Cardiac muscle cell (in vitro differentiated cells and primary cell): ENCODE results near the gene ETAA1. TPM values are rescaled to one million over a fixed set of nuclear protein-coding genes. Genes with fewer than 3 reads are reported as not detected.

Experiments used
- DNase-seq, 2 donors: peaks; one replicate each; pipeline versions ENCODE4 v3.0.0 to v3.0.0-alpha.2; 2010 to 2017; ENCODE audit warnings: low read depth in 1 of 2, low spot score in 1 of 2
- H3K27ac ChIP-seq: fragments of 200-600 bp; sonication (generic); 2 replicates; pipeline ENCODE4 v1.5.1; 2016
- H3K27me3 ChIP-seq: fragments of 200-600 bp; sonication (generic); 2 replicates; pipeline ENCODE4 v1.6.0; 2016; ENCODE audit warnings: control low read depth
- H3K36me3 ChIP-seq: fragments of 200-600 bp; sonication (generic); 2 replicates; pipeline ENCODE4 v1.5.1; 2016; ENCODE audit warnings: control low read depth
- H3K4me1 ChIP-seq: fragments of 200-600 bp; sonication (generic); 2 replicates; pipeline ENCODE4 v1.8.1; 2017; ENCODE audit warnings: low read depth, mild to moderate bottlenecking, mixed run types
- H3K4me3 ChIP-seq: fragments of 200-600 bp; sonication (generic); 2 replicates; pipeline ENCODE4 v1.5.1; 2016; ENCODE audit warnings: mild to moderate bottlenecking
- H3K9me3 ChIP-seq: fragments of 200-600 bp; sonication (generic); 2 replicates; pipeline ENCODE4 v1.5.1; 2017; ENCODE audit warnings: low read depth, mild to moderate bottlenecking, control low read depth
- CTCF ChIP-seq: IDR thresholded peaks from 2 replicates; pipeline ENCODE4 v1.5.1; 2012; ENCODE audit warnings: low read depth, mild to moderate bottlenecking, low read length
- polyA plus RNA-seq: library from polyadenylated mRNA; unstranded; fragments of >200 nt; fragmentation: Nextera tagmentation; extraction: Ambion mirVana; gene quantifications from 2 replicates; pipeline ENCODE4 v1.2.1, GENCODE V29; 2016
- total RNA-seq: library from RNA; depleted of rRNA; stranded (reverse); fragments of >200 nt; gene quantifications from 2 replicates; pipeline ENCODE4 v1.2.3, GENCODE V29; 2016

ETAA1 gene
- total and polyA plus RNA-seq, 2 experiments from 2014 or later: 8.9 to 26.5 TPM

- Histone ChIP-seq H3K4me3 (no peak overlapping the region), H3K4me1 (no peaks in the 10 kb centered on the region), H3K27ac (no peak overlapping the region), H3K36me3 (peaks cover 31% of the 10 kb centered on the region), H3K9me3 (no peaks in the 10 kb centered on the region), H3K27me3 (no peaks in the 10 kb centered on the region)
- DNase-seq: no peak
- TF ChIP-seq CTCF: no peak
Measured at GRCh38 chr2:67408346-67408745, 11.2 kb downstream of the ETAA1 start.

GRCh38 chr2:67412424-67412823, 15.3 kb downstream of the ETAA1 start:
- Histone ChIP-seq H3K27me3 (no peaks in the 10 kb centered on the region), H3K9me3 (no peaks in the 10 kb centered on the region), H3K4me1 (no peaks in the 10 kb centered on the region), H3K4me3 (no peak overlapping the region), H3K36me3 (peaks cover 8% of the 10 kb centered on the region), H3K27ac (no peak overlapping the region)
- DNase-seq: no peak
- no peak for TF ChIP-seq CTCF

GRCh38 chr2:67414867-67415266, 17.7 kb downstream of the ETAA1 start:
- no peak for TF ChIP-seq CTCF

GRCh38 chr2:67416136-67416535, 19.0 kb downstream of the ETAA1 start:
- Histone ChIP-seq H3K9me3 (no peaks in the 10 kb centered on the region), H3K27ac (no peak overlapping the region), H3K4me3 (no peak overlapping the region), H3K4me1 (no peaks in the 10 kb centered on the region), H3K27me3 (no peaks in the 10 kb centered on the region), H3K36me3 (no peaks in the 10 kb centered on the region)
- DNase-seq: peak in 1 of 2 donors; percentile 24
- no peak for TF ChIP-seq CTCF

More at GRCh38 chr2:67414867-67415266, 17.7 kb downstream of the ETAA1 start:
- no peaks in the 10 kb centered on the region for H3K9me3 ChIP-seq
- H3K4me1 ChIP-seq: no peaks in the 10 kb centered on the region
- H3K4me3 ChIP-seq: no peak overlapping the region
- H3K27me3 ChIP-seq: no peaks in the 10 kb centered on the region
- DNase-seq: no peak
- peaks cover 8% of the 10 kb centered on the region for H3K36me3 ChIP-seq
- no peak overlapping the region for H3K27ac ChIP-seq

GRCh38 chr2:67423489-67423888, 26.4 kb downstream of the ETAA1 start:
- H3K4me1 ChIP-seq: no peaks in the 10 kb centered on the region
- H3K4me3 ChIP-seq: no peak overlapping the region
- TF ChIP-seq CTCF: no peak
- no peaks in the 10 kb centered on the region for H3K9me3 ChIP-seq
- H3K36me3 ChIP-seq: no peaks in the 10 kb centered on the region
- no peak for DNase-seq
- H3K27ac ChIP-seq: no peak overlapping the region
- no peaks in the 10 kb centered on the region for H3K27me3 ChIP-seq

- H3K4me1 ChIP-seq: no peaks in the 10 kb centered on the region
- no peak for DNase-seq
- H3K27me3 ChIP-seq: no peaks in the 10 kb centered on the region
- H3K36me3 ChIP-seq: no peaks in the 10 kb centered on the region
- H3K27ac ChIP-seq: no peak overlapping the region
- no peak overlapping the region for H3K4me3 ChIP-seq
- TF ChIP-seq CTCF: no peak
- H3K9me3 ChIP-seq: no peaks in the 10 kb centered on the region
Measured at GRCh38 chr2:67436221-67436620, 39.1 kb downstream of the ETAA1 start.
